HCT116 (cell line): Measurements from ENCODE around the gene SCG3.

Experiments used
- CEBPB ChIP-seq: IDR thresholded peaks from 2 replicates; pipeline ENCODE4 v1.6.1; 2012; ENCODE audit warnings: low read depth
- EZH2 ChIP-seq: fragments of 200-600 bp; sonication (generic); IDR thresholded peaks from 2 replicates; pipeline ENCODE4 v1.6.1; 2017; ENCODE audit warnings: antibody characterized with exemption, mixed run types
- EZH2phosphoT487 ChIP-seq: fragments of 200-600 bp; IDR thresholded peaks from 2 replicates; pipeline ENCODE4 v1.6.1; 2018; ENCODE audit warnings: antibody characterized with exemption, borderline replicate concordance
- POLR2A ChIP-seq: IDR thresholded peaks from 2 replicates; pipeline ENCODE4 v1.7.0; 2011; ENCODE audit warnings: borderline replicate concordance; ENCODE audit not compliant: insufficient read depth, insufficient read length; ENCODE audit errors: extremely low read depth
- POLR2AphosphoS5 ChIP-seq: IDR thresholded peaks from 2 replicates; pipeline ENCODE4 v1.6.1; 2011; ENCODE audit warnings: mild to moderate bottlenecking, low read depth, low read length, moderate library complexity
- YY1 ChIP-seq: IDR thresholded peaks from 2 replicates; pipeline ENCODE4 v1.6.1; 2011; ENCODE audit warnings: low read length, low read depth, moderate library complexity, mild to moderate bottlenecking; ENCODE audit not compliant: insufficient replicate concordance; ENCODE audit errors: extremely low read depth
- ZFX ChIP-seq: fragments of 450-650 bp; IDR thresholded peaks from 2 replicates; pipeline ENCODE4 v1.6.1; 2017
- TF ChIP-seq, protein P1 (sequence below): IDR thresholded peaks from 2 replicates; pipeline ENCODE4 v1.6.1; 2011; ENCODE audit warnings: mild to moderate bottlenecking, low read length, moderate library complexity; ENCODE audit not compliant: insufficient replicate concordance; ENCODE audit errors: extremely low read depth
- TF ChIP-seq, protein P2 (sequence below), 3 experiments: fragments of 200-600 bp in 1 of 3; sonication (generic) in 1 of 3; IDR thresholded peaks in 2 of 3; conservative IDR thresholded peaks in 1 of 3; 2 replicates each; pipeline ENCODE4 v1.5.1; 2012 to 2017; ENCODE audit warnings: low read depth in 2 of 3, low read length in 2 of 3, antibody characterized with exemption in 1 of 3, borderline replicate concordance in 1 of 3, control low read depth in 1 of 3, mild to moderate bottlenecking in 1 of 3, mixed read lengths in 1 of 3, mixed run types in 1 of 3, moderate library complexity in 1 of 3; ENCODE audit not compliant: insufficient read depth in 1 of 3

GRCh38 chr15:51765751-51766150, 84.4 kb downstream of the SCG3 start:
- TF ChIP-seq, protein P1, sequence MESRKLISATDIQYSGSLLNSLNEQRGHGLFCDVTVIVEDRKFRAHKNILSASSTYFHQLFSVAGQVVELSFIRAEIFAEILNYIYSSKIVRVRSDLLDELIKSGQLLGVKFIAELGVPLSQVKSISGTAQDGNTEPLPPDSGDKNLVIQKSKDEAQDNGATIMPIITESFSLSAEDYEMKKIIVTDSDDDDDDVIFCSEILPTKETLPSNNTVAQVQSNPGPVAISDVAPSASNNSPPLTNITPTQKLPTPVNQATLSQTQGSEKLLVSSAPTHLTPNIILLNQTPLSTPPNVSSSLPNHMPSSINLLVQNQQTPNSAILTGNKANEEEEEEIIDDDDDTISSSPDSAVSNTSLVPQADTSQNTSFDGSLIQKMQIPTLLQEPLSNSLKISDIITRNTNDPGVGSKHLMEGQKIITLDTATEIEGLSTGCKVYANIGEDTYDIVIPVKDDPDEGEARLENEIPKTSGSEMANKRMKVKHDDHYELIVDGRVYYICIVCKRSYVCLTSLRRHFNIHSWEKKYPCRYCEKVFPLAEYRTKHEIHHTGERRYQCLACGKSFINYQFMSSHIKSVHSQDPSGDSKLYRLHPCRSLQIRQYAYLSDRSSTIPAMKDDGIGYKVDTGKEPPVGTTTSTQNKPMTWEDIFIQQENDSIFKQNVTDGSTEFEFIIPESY: no peak
- TF ChIP-seq POLR2AphosphoS5: no peak
- TF ChIP-seq, protein P2, sequence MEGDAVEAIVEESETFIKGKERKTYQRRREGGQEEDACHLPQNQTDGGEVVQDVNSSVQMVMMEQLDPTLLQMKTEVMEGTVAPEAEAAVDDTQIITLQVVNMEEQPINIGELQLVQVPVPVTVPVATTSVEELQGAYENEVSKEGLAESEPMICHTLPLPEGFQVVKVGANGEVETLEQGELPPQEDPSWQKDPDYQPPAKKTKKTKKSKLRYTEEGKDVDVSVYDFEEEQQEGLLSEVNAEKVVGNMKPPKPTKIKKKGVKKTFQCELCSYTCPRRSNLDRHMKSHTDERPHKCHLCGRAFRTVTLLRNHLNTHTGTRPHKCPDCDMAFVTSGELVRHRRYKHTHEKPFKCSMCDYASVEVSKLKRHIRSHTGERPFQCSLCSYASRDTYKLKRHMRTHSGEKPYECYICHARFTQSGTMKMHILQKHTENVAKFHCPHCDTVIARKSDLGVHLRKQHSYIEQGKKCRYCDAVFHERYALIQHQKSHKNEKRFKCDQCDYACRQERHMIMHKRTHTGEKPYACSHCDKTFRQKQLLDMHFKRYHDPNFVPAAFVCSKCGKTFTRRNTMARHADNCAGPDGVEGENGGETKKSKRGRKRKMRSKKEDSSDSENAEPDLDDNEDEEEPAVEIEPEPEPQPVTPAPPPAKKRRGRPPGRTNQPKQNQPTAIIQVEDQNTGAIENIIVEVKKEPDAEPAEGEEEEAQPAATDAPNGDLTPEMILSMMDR (IDR thresholded peaks at IDR 0.05 in 2 of 3, conservative IDR thresholded peaks at IDR 0.05 in 1 of 3; ENCODE audit: borderline replicate concordance in 1 of 3, insufficient read depth in 1 of 3, low read depth in 2 of 3, low read length in 2 of 3): no peak
- no peak for TF ChIP-seq POLR2A
- no peak for TF ChIP-seq ZFX
- TF ChIP-seq EZH2: no peak
- no peak for TF ChIP-seq CEBPB
- TF ChIP-seq YY1: no peak
- no peak for TF ChIP-seq EZH2phosphoT487
